H9 (cell line): ENCODE results near the gene PGA4. TPM values are rescaled to one million over a fixed set of nuclear protein-coding genes. Genes with fewer than 3 reads are reported as not detected.

ENCODE experiments used
- DNase-seq: peaks from one replicate; pipeline ENCODE4 v3.0.0-alpha.2; 2017
- H2AFZ ChIP-seq: one replicate; pipeline ENCODE4 v1.6.1; 2013; ENCODE audit warnings: mild to moderate bottlenecking, low read length, control low read depth, moderate library complexity
- H2AK5ac ChIP-seq: 2 replicates; pipeline ENCODE4 v1.6.1; 2013; ENCODE audit warnings: low read length, control low read depth, mixed read lengths; ENCODE audit not compliant: insufficient read length
- H2BK120ac ChIP-seq: one replicate; pipeline ENCODE4 v1.6.1; 2013; ENCODE audit warnings: low read depth, mild to moderate bottlenecking, low read length, control low read depth, inconsistent platforms; ENCODE audit not compliant: poor library complexity, severe bottlenecking
- H2BK12ac ChIP-seq: 2 replicates; pipeline ENCODE4 v1.6.1; 2013; ENCODE audit warnings: low read length, control low read depth, mixed read lengths, low read depth; ENCODE audit not compliant: insufficient read length
- H2BK15ac ChIP-seq: 2 replicates; pipeline ENCODE4 v1.6.1; 2013; ENCODE audit warnings: low read depth, low read length, control low read depth
- H2BK20ac ChIP-seq: one replicate; pipeline ENCODE4 v1.6.1; 2013; ENCODE audit warnings: low read depth, mild to moderate bottlenecking, low read length, control low read depth, inconsistent platforms; ENCODE audit not compliant: poor library complexity, severe bottlenecking
- H2BK5ac ChIP-seq: 2 replicates; pipeline ENCODE4 v1.6.1; 2013; ENCODE audit warnings: low read length, control low read depth, mixed read lengths; ENCODE audit not compliant: insufficient read length
- H3K14ac ChIP-seq: 2 replicates; pipeline ENCODE4 v1.6.1; 2013; ENCODE audit warnings: low read length, control low read depth; ENCODE audit not compliant: insufficient read depth
- H3K18ac ChIP-seq: 2 replicates; pipeline ENCODE4 v1.6.1; 2013; ENCODE audit warnings: low read depth, mild to moderate bottlenecking, mixed read lengths, low read length, control low read depth; ENCODE audit not compliant: insufficient read length
- H3K23ac ChIP-seq: 2 replicates; pipeline ENCODE4 v1.6.1; 2013; ENCODE audit warnings: low read length, control low read depth, mixed read lengths, low read depth; ENCODE audit not compliant: insufficient read length
- H3K23me2 ChIP-seq: 2 replicates; pipeline ENCODE4 v1.6.1; 2013; ENCODE audit warnings: low read depth, mild to moderate bottlenecking, mixed read lengths, low read length, control low read depth; ENCODE audit not compliant: insufficient read length, poor library complexity, severe bottlenecking
- H3K27ac ChIP-seq: 2 replicates; pipeline ENCODE4 v1.5.1; 2013; ENCODE audit warnings: low read length, control low read depth, mixed read lengths, low read depth; ENCODE audit not compliant: insufficient read length
- H3K27me3 ChIP-seq: 2 replicates; pipeline ENCODE4 v1.6.1; 2013; ENCODE audit warnings: low read length, control low read depth, inconsistent platforms; ENCODE audit not compliant: insufficient read depth
- H3K4ac ChIP-seq: 2 replicates; pipeline ENCODE4 v1.6.1; 2013; ENCODE audit warnings: low read depth, mild to moderate bottlenecking, control low read depth, inconsistent platforms, low read length, moderate library complexity
- H3K4me1 ChIP-seq: 2 replicates; pipeline ENCODE4 v1.6.1; 2013; ENCODE audit warnings: low read length, control low read depth, inconsistent platforms; ENCODE audit not compliant: insufficient read depth
- H3K4me2 ChIP-seq: 2 replicates; pipeline ENCODE4 v1.6.1; 2013; ENCODE audit warnings: low read length, control low read depth, mixed read lengths; ENCODE audit not compliant: insufficient read length, insufficient read depth
- H3K56ac ChIP-seq: 2 replicates; pipeline ENCODE4 v1.6.1; 2013; ENCODE audit warnings: low read depth, mild to moderate bottlenecking, mixed read lengths, low read length, control low read depth; ENCODE audit not compliant: insufficient read length
- H3K79me1 ChIP-seq: 2 replicates; pipeline ENCODE4 v1.6.1; 2013; ENCODE audit warnings: low read depth, mild to moderate bottlenecking, moderate library complexity, low read length, control low read depth, inconsistent platforms; ENCODE audit not compliant: insufficient read depth, poor library complexity, severe bottlenecking
- H3K79me2 ChIP-seq: 2 replicates; pipeline ENCODE4 v1.6.1; 2013; ENCODE audit warnings: low read length, control low read depth, inconsistent platforms; ENCODE audit not compliant: insufficient read depth
- H3K9ac ChIP-seq: 2 replicates; pipeline ENCODE4 v1.6.1; 2013; ENCODE audit warnings: low read length, control low read depth, mixed read lengths; ENCODE audit not compliant: insufficient read length; ENCODE audit errors: extremely low read depth
- H3K9me3 ChIP-seq: one replicate; pipeline ENCODE4 v1.6.1; 2013; ENCODE audit warnings: low read depth, low read length, inconsistent platforms; ENCODE audit not compliant: control insufficient read depth
- H3T11ph ChIP-seq: one replicate; pipeline ENCODE4 v1.6.1; 2013; ENCODE audit warnings: mild to moderate bottlenecking, low read length, control low read depth, inconsistent platforms
- H4K20me1 ChIP-seq: one replicate; pipeline ENCODE4 v1.6.1; 2013; ENCODE audit not compliant: control insufficient read depth, insufficient read length, insufficient read depth
- H4K5ac ChIP-seq: 2 replicates; pipeline ENCODE4 v1.6.1; 2013; ENCODE audit warnings: low read depth, mild to moderate bottlenecking, mixed read lengths, low read length, control low read depth; ENCODE audit not compliant: insufficient read length
- H4K8ac ChIP-seq: replicated peaks from 2 replicates; pipeline ENCODE4 v1.6.1; 2013; ENCODE audit warnings: low read length, control low read depth, mixed read lengths, low read depth; ENCODE audit not compliant: insufficient read length
- H4K91ac ChIP-seq: 2 replicates; pipeline ENCODE4 v1.6.1; 2013; ENCODE audit warnings: low read depth, mild to moderate bottlenecking, moderate library complexity, mixed read lengths, low read length, control low read depth; ENCODE audit not compliant: insufficient read length
- H3K27ac Mint-ChIP-seq, 3 experiments: 2 replicates in 2 of 3; 3 replicates in 1 of 3; pipeline ENCODE4 v1.8.0; 2020 to 2021; ENCODE audit warnings: mixed read lengths in 3 of 3, mild to moderate bottlenecking in 1 of 3, moderate library complexity in 1 of 3
- H3K27me3 Mint-ChIP-seq: 2 replicates; pipeline ENCODE4 v1.8.0; 2021; ENCODE audit warnings: low read depth, mild to moderate bottlenecking, moderate library complexity, mixed read lengths
- H3K36me3 Mint-ChIP-seq, 3 experiments: 2 replicates in 2 of 3; 3 replicates in 1 of 3; pipeline ENCODE4 v1.8.0; 2020 to 2021; ENCODE audit warnings: low read depth in 3 of 3, mixed read lengths in 3 of 3; ENCODE audit not compliant: insufficient read depth in 1 of 3
- H3K4me1 Mint-ChIP-seq, 2 experiments: 2 replicates each; pipeline ENCODE4 v1.8.0; 2020; ENCODE audit warnings: mixed read lengths in 2 of 2
- H3K4me3 Mint-ChIP-seq, 2 experiments: 2 replicates in 1 of 2; 3 replicates in 1 of 2; pipeline ENCODE4 v1.8.0; 2020 to 2021; ENCODE audit warnings: mild to moderate bottlenecking in 2 of 2, mixed read lengths in 2 of 2, moderate library complexity in 1 of 2
- H3K9me3 Mint-ChIP-seq, 2 experiments: 2 replicates in 1 of 2; 3 replicates in 1 of 2; pipeline ENCODE4 v1.8.0; 2020; ENCODE audit warnings: mild to moderate bottlenecking in 2 of 2, mixed read lengths in 2 of 2, moderate library complexity in 1 of 2
- CTCF ChIP-seq: fragments of 200-600 bp; sonication (generic); conservative IDR thresholded peaks from 3 replicates; pipeline ENCODE4 v1.8.0; 2021; ENCODE audit warnings: antibody characterized with exemption, mild to moderate bottlenecking
- WGBS: extraction: QIAGEN DNeasy Blood & Tissue Kit; methylation state at CpG from one replicate; pipeline ENCODE4 v1.1.7; 2013; ENCODE audit warnings: missing lambda C conversion rate, low lambda C conversion rate, mixed read lengths; ENCODE audit not compliant: insufficient read length; ENCODE audit errors: extremely low coverage; 5-methylcytosine and 5-hydroxymethylcytosine counted together
- total RNA-seq: library from RNA; stranded (reverse); gene quantifications from 2 replicates; pipeline ENCODE4 v1.2.1, GENCODE V29; 2021

Gene PGA4
- total RNA-seq, 1 experiment from 2014 or later: not detected

- no peak overlapping the region for H2AK5ac ChIP-seq
- H2AFZ ChIP-seq: no peak overlapping the region
- peaks cover 2% of the 10 kb centered on the region; the same call in 1 of the 2 replicates for H3K27me3 Mint-ChIP-seq
Observed at GRCh38 chr11:61187505-61188130, 34.5 kb upstream of the PGA4 start.

More at GRCh38 chr11:61187505-61188130, 34.5 kb upstream of the PGA4 start:
- Histone ChIP-seq H4K5ac (no peak overlapping the region), H4K8ac (no peak overlapping the region), H2BK12ac (no peak overlapping the region), H3K9ac (no peak overlapping the region), H3K18ac (no peak overlapping the region), H3T11ph (no peak overlapping the region), H3K27me3 (no peaks in the 10 kb centered on the region), H2BK20ac (no peak overlapping the region), H2BK5ac (no peak overlapping the region), H3K9me3 (no peaks in the 10 kb centered on the region), H4K91ac (no peak overlapping the region), H3K27ac (no peak overlapping the region), H3K4me2 (no peak overlapping the region), H2BK15ac (no peak overlapping the region), H3K4me1 (no peaks in the 10 kb centered on the region), H3K23me2 (no peaks in the 10 kb centered on the region), H3K79me1 (no peaks in the 10 kb centered on the region), H3K14ac (no peak overlapping the region), H3K79me2 (no peaks in the 10 kb centered on the region), H3K4ac (no peak overlapping the region), H2BK120ac (no peak overlapping the region), H4K20me1 (no peaks in the 10 kb centered on the region), H3K23ac (no peak overlapping the region), H3K56ac (no peak overlapping the region)
- H3K27ac Mint-ChIP-seq: no peak overlapping the region
- H3K9me3 Mint-ChIP-seq: peaks cover 2 to 5% of the 10 kb centered on the region in 2 experiments; a peak in 3 of 5 replicates
- TF ChIP-seq CTCF: peak; percentile 96
- peak; percentile 77 for DNase-seq
- WGBS: no CpG with 5 or more reads among the region's 11 CpGs
- H3K4me3 Mint-ChIP-seq: no peak overlapping the region
- H3K36me3 Mint-ChIP-seq: no peaks in the 10 kb centered on the region
- H3K4me1 Mint-ChIP-seq: no peaks in the 10 kb centered on the region
